CD4-positive, alpha-beta T cell treated with Interleukin-4 for 4 hours (primary cell): ENCODE data around the gene LGALS3.

ENCODE experiments used
- DNase-seq: peaks from one replicate; pipeline ENCODE4 v3.0.0-alpha.2; 2020

LGALS3 gene

GRCh38 chr14:55115460-55115859, 13.6 kb upstream of the LGALS3 start:
- DNase-seq = no peak

- no peak for DNase-seq
Observed at GRCh38 chr14:55115861-55116245, 13.2 kb upstream of the LGALS3 start.

- no peak for DNase-seq
Observed at GRCh38 chr14:55116246-55117030, 12.6 kb upstream of the LGALS3 start.

GRCh38 chr14:55117803-55118441, 11.1 kb upstream of the LGALS3 start:
- DNase-seq = no peak

- no peak for DNase-seq
Observed at GRCh38 chr14:55118761-55119160, 10.3 kb upstream of the LGALS3 start.

- DNase-seq = no peak
Observed at GRCh38 chr14:55120571-55121495, 8.2 kb upstream of the LGALS3 start.

- DNase-seq = no peak
Observed at GRCh38 chr14:55121628-55122439, 7.2 kb upstream of the LGALS3 start.

GRCh38 chr14:55122440-55122986, 6.5 kb upstream of the LGALS3 start:
- DNase-seq = no peak

- DNase-seq = no peak
Observed at GRCh38 chr14:55123101-55123500, 6.0 kb upstream of the LGALS3 start.

- DNase-seq = no peak
Observed at GRCh38 chr14:55123852-55124639, 5.0 kb upstream of the LGALS3 start.

- DNase-seq = no peak
Observed at GRCh38 chr14:55124774-55125386, 4.2 kb upstream of the LGALS3 start.

GRCh38 chr14:55125403-55125802, 3.6 kb upstream of the LGALS3 start:
- DNase-seq = peak; percentile 39

- no peak for DNase-seq
Observed at GRCh38 chr14:55126034-55126433, 3.0 kb upstream of the LGALS3 start.

GRCh38 chr14:55126932-55127459, 2.1 kb upstream of the LGALS3 start:
- DNase-seq = no peak

- no peak for DNase-seq
Observed at GRCh38 chr14:55127460-55127951, 1.5 kb upstream of the LGALS3 start.

GRCh38 chr14:55128386-55129085, 516 bp upstream of the LGALS3 start:
- no peak for DNase-seq

- DNase-seq = peak; percentile 67
Observed at GRCh38 chr14:55129428-55130195, 560 bp downstream of the LGALS3 start.

GRCh38 chr14:55130196-55130550, 1.1 kb downstream of the LGALS3 start:
- DNase-seq = no peak
